GM13976 (cell line): ENCODE data around the gene CIROP.

Source experiments
- DNase-seq: peaks from one replicate; pipeline ENCODE4 v3.0.0; 2012; ENCODE audit warnings: low spot score
- CTCF ChIP-seq: IDR thresholded peaks from 2 replicates; pipeline ENCODE4 v1.5.1; 2012; ENCODE audit warnings: borderline replicate concordance, mild to moderate bottlenecking; ENCODE audit not compliant: insufficient read depth; ENCODE audit errors: extremely low read depth, missing control alignments, control extremely low read depth
- in situ Hi-C: fragments of 300-500 bp; cut with MboI; formaldehyde crosslinking; loops from one replicate; pipeline ENCODE4 v1.12.0; 2022; ENCODE audit warnings: low sequenced_read_pairs, mixed read lengths, inconsistent platforms; ENCODE audit not compliant: unreplicated experiment

Gene CIROP

GRCh38 chr14:23056145-23056955 lies 48.4 kb downstream of the CIROP start:
- DNase-seq: peak; percentile 91
- peak; percentile 73 for TF ChIP-seq CTCF
- in situ Hi-C loops: no loop called here

- in situ Hi-C loops: no loop called here
Observed at GRCh38 chr14:23055621-23056144, 49.1 kb downstream of the CIROP start.

GRCh38 chr14:23055147-23055550 lies 49.6 kb downstream of the CIROP start:
- in situ Hi-C loops: no loop called here
- DNase-seq: no peak
- no peak for TF ChIP-seq CTCF

More at GRCh38 chr14:23055621-23056144, 49.1 kb downstream of the CIROP start:
- no peak for TF ChIP-seq CTCF
- peak; percentile 57 for DNase-seq

- in situ Hi-C loops: loop anchor here (5.0 kb wide), 1 partner anchor 67 kb away; no protein-coding TSS in a partner anchor
- peak; percentile 67 for DNase-seq
- peak; percentile 32 for TF ChIP-seq CTCF
Observed at GRCh38 chr14:23054000-23054811, 50.6 kb downstream of the CIROP start.

- DNase-seq: no peak
- no peak for TF ChIP-seq CTCF
- in situ Hi-C loops: loop anchor here (5.0 kb wide), 1 partner anchor 66 kb away; no protein-coding TSS in a partner anchor
Observed at GRCh38 chr14:23053426-23053825, 51.4 kb downstream of the CIROP start.

GRCh38 chr14:23052671-23053070 lies 52.1 kb downstream of the CIROP start:
- DNase-seq: no peak
- TF ChIP-seq CTCF: no peak
- in situ Hi-C loops: loop anchor here (5.0 kb wide), 1 partner anchor 65 kb away; no protein-coding TSS in a partner anchor
